IgD-negative memory B cell (primary cell): ENCODE data around the gene DOK1. TPM values are rescaled to one million over a fixed set of nuclear protein-coding genes. Genes with fewer than 3 reads are reported as not detected.

Source experiments
- H3K27ac Mint-ChIP-seq, 3 donors: one replicate each; pipeline ENCODE4 v1.8.0; 2020 to 2022; ENCODE audit warnings: mild to moderate bottlenecking in 3 of 3, mixed read lengths in 3 of 3, moderate library complexity in 1 of 3
- H3K27me3 Mint-ChIP-seq: one replicate; pipeline ENCODE4 v1.8.0; 2021; ENCODE audit warnings: mixed read lengths
- H3K36me3 Mint-ChIP-seq: one replicate; pipeline ENCODE4 v1.8.0; 2020; ENCODE audit warnings: mild to moderate bottlenecking, mixed read lengths
- H3K4me1 Mint-ChIP-seq, 3 donors: one replicate each; pipeline ENCODE4 v1.8.0; 2020 to 2022; ENCODE audit warnings: mixed read lengths in 3 of 3, mild to moderate bottlenecking in 1 of 3
- H3K4me3 Mint-ChIP-seq, 4 donors: one replicate each; pipeline ENCODE4 v1.8.0; 2020 to 2022; ENCODE audit warnings: mild to moderate bottlenecking in 4 of 4, mixed read lengths in 4 of 4, moderate library complexity in 3 of 4
- H3K9me3 Mint-ChIP-seq, 3 donors: one replicate each; pipeline ENCODE4 v1.8.0; 2020 to 2021; ENCODE audit warnings: mixed read lengths in 3 of 3, mild to moderate bottlenecking in 1 of 3
- polyA plus RNA-seq: library from polyadenylated mRNA; unstranded; fragments of 300-500 nt; fragmentation: Illumina TruSeq; gene quantifications from one replicate; pipeline ENCODE4 v1.2.3, GENCODE V29; 2021

DOK1 gene
- polyA plus RNA-seq, 1 donor from 2014 or later: 48.9 TPM

- Mint-ChIP-seq H3K4me3 (no peak overlapping the region), H3K27ac (peak overlapping the region in 1 of 3 donors; percentile 29), H3K4me1 (peaks cover 1 to 6% (median 4%) of the 10 kb centered on the region in 3 donors), H3K27me3 (no peaks in the 10 kb centered on the region), H3K9me3 (no peaks in the 10 kb centered on the region), H3K36me3 (peaks cover 4% of the 10 kb centered on the region)
Measured at GRCh38 chr2:74566076-74566753, 11.7 kb downstream of the DOK1 start.

- H3K9me3 Mint-ChIP-seq: no peaks in the 10 kb centered on the region
- peaks cover 1 to 6% (median 4%) of the 10 kb centered on the region in 3 donors for H3K4me1 Mint-ChIP-seq
- H3K27me3 Mint-ChIP-seq: no peaks in the 10 kb centered on the region
- H3K27ac Mint-ChIP-seq: no peak overlapping the region
- peaks cover 3% of the 10 kb centered on the region for H3K36me3 Mint-ChIP-seq
- no peak overlapping the region for H3K4me3 Mint-ChIP-seq
Measured at GRCh38 chr2:74566754-74567085, 12.2 kb downstream of the DOK1 start.

- Mint-ChIP-seq H3K4me1 (peaks cover 6 to 8% (median 7%) of the 10 kb centered on the region in 3 donors), H3K9me3 (no peaks in the 10 kb centered on the region), H3K4me3 (no peak overlapping the region), H3K36me3 (peaks cover 3% of the 10 kb centered on the region), H3K27ac (no peak overlapping the region), H3K27me3 (no peaks in the 10 kb centered on the region)
Measured at GRCh38 chr2:74567881-74568280, 13.4 kb downstream of the DOK1 start.

- peak overlapping the region in 1 of 3 donors; percentile 58 for H3K27ac Mint-ChIP-seq
- peaks cover 1% of the 10 kb centered on the region for H3K36me3 Mint-ChIP-seq
- no peaks in the 10 kb centered on the region for H3K9me3 Mint-ChIP-seq
- peak overlapping the region in 1 of 4 donors; percentile 4 for H3K4me3 Mint-ChIP-seq
- peaks cover 3% of the 10 kb centered on the region for H3K27me3 Mint-ChIP-seq
- H3K4me1 Mint-ChIP-seq: peaks cover 17 to 22% (median 18%) of the 10 kb centered on the region in 3 donors
Measured at GRCh38 chr2:74569686-74570085, 15.2 kb downstream of the DOK1 start.

- H3K27ac Mint-ChIP-seq: no peak overlapping the region
- H3K4me3 Mint-ChIP-seq: no peak overlapping the region
- H3K4me1 Mint-ChIP-seq: peaks cover 18 to 23% (median 18%) of the 10 kb centered on the region in 3 donors
- no peaks in the 10 kb centered on the region for H3K9me3 Mint-ChIP-seq
- H3K36me3 Mint-ChIP-seq: no peaks in the 10 kb centered on the region
- H3K27me3 Mint-ChIP-seq: peaks cover 3% of the 10 kb centered on the region
Measured at GRCh38 chr2:74571058-74571457, 16.5 kb downstream of the DOK1 start.

GRCh38 chr2:74572178-74572925, 17.8 kb downstream of the DOK1 start:
- Mint-ChIP-seq H3K27me3 (peaks cover 3% of the 10 kb centered on the region), H3K4me3 (no peak overlapping the region), H3K9me3 (no peaks in the 10 kb centered on the region), H3K4me1 (peaks cover 23 to 30% (median 30%) of the 10 kb centered on the region in 3 donors), H3K36me3 (no peaks in the 10 kb centered on the region), H3K27ac (peak overlapping the region in 1 of 3 donors; percentile 69)

GRCh38 chr2:74573747-74574562, 19.4 kb downstream of the DOK1 start:
- Mint-ChIP-seq H3K36me3 (no peaks in the 10 kb centered on the region), H3K27ac (peak overlapping the region; percentile 29 to 82 (median 75)), H3K4me3 (peak overlapping the region; percentile 62 to 93 (median 78)), H3K27me3 (peaks cover 3% of the 10 kb centered on the region), H3K4me1 (peaks cover 23 to 35% (median 26%) of the 10 kb centered on the region in 3 donors), H3K9me3 (no peaks in the 10 kb centered on the region)

GRCh38 chr2:74575320-74575719, 20.8 kb downstream of the DOK1 start:
- Mint-ChIP-seq H3K9me3 (no peaks in the 10 kb centered on the region), H3K36me3 (no peaks in the 10 kb centered on the region), H3K4me1 (peaks cover 21 to 34% (median 26%) of the 10 kb centered on the region in 3 donors)

GRCh38 chr2:74576211-74576862, 21.8 kb downstream of the DOK1 start:
- H3K27me3 Mint-ChIP-seq: peaks cover 3% of the 10 kb centered on the region
- no peaks in the 10 kb centered on the region for H3K9me3 Mint-ChIP-seq
- no peak overlapping the region for H3K27ac Mint-ChIP-seq
- H3K4me1 Mint-ChIP-seq: peaks cover 21 to 34% (median 26%) of the 10 kb centered on the region in 3 donors
- H3K36me3 Mint-ChIP-seq: no peaks in the 10 kb centered on the region
- no peak overlapping the region for H3K4me3 Mint-ChIP-seq

More at GRCh38 chr2:74575320-74575719, 20.8 kb downstream of the DOK1 start:
- Mint-ChIP-seq H3K27ac (peak overlapping the region in 1 of 3 donors; percentile 17), H3K4me3 (no peak overlapping the region), H3K27me3 (peaks cover 3% of the 10 kb centered on the region)

GRCh38 chr2:74576863-74577229, 22.3 kb downstream of the DOK1 start:
- Mint-ChIP-seq H3K36me3 (no peaks in the 10 kb centered on the region), H3K4me1 (peaks cover 21 to 34% (median 26%) of the 10 kb centered on the region in 3 donors), H3K4me3 (no peak overlapping the region), H3K27me3 (peaks cover 3% of the 10 kb centered on the region), H3K27ac (no peak overlapping the region), H3K9me3 (no peaks in the 10 kb centered on the region)

- Mint-ChIP-seq H3K27me3 (peaks cover 3% of the 10 kb centered on the region), H3K36me3 (no peaks in the 10 kb centered on the region), H3K4me1 (peaks cover 18 to 30% (median 26%) of the 10 kb centered on the region in 3 donors), H3K27ac (no peak overlapping the region), H3K4me3 (no peak overlapping the region), H3K9me3 (no peaks in the 10 kb centered on the region)
Measured at GRCh38 chr2:74577448-74577847, 22.9 kb downstream of the DOK1 start.

GRCh38 chr2:74578408-74578807, 23.9 kb downstream of the DOK1 start:
- no peak overlapping the region for H3K4me3 Mint-ChIP-seq
- H3K4me1 Mint-ChIP-seq: peaks cover 17 to 26% (median 25%) of the 10 kb centered on the region in 3 donors
- H3K27me3 Mint-ChIP-seq: peaks cover 5% of the 10 kb centered on the region
- no peaks in the 10 kb centered on the region for H3K9me3 Mint-ChIP-seq
- no peaks in the 10 kb centered on the region for H3K36me3 Mint-ChIP-seq
- no peak overlapping the region for H3K27ac Mint-ChIP-seq

- no peak overlapping the region for H3K4me3 Mint-ChIP-seq
- no peak overlapping the region for H3K27ac Mint-ChIP-seq
- H3K36me3 Mint-ChIP-seq: no peaks in the 10 kb centered on the region
- no peaks in the 10 kb centered on the region for H3K9me3 Mint-ChIP-seq
- peaks cover 2% of the 10 kb centered on the region for H3K27me3 Mint-ChIP-seq
- peaks cover 10 to 20% (median 11%) of the 10 kb centered on the region in 3 donors for H3K4me1 Mint-ChIP-seq
Measured at GRCh38 chr2:74581463-74581862, 26.9 kb downstream of the DOK1 start.

- Mint-ChIP-seq H3K4me1 (peaks cover 4 to 15% (median 7%) of the 10 kb centered on the region in 3 donors), H3K27me3 (peaks cover 2% of the 10 kb centered on the region), H3K27ac (no peak overlapping the region), H3K36me3 (no peaks in the 10 kb centered on the region), H3K4me3 (no peak overlapping the region), H3K9me3 (no peaks in the 10 kb centered on the region)
Measured at GRCh38 chr2:74582184-74582583, 27.7 kb downstream of the DOK1 start.
